Osteoblast (primary cell): Measurements from ENCODE around the gene HCFC1. TPM values are rescaled to one million over a fixed set of nuclear protein-coding genes. Genes with fewer than 3 reads are reported as not detected.

Experiments
- DNase-seq: peaks from one replicate; pipeline ENCODE4 v3.0.0; 2011; ENCODE audit warnings: low spot score, mixed read lengths; ENCODE audit not compliant: insufficient read length; ENCODE audit errors: missing footprints
- H2AFZ ChIP-seq: 2 replicates; pipeline ENCODE4 v1.6.0; 2011; ENCODE audit warnings: mild to moderate bottlenecking, low read length
- H3K27ac ChIP-seq: 2 replicates; pipeline ENCODE4 v1.5.1; 2011; ENCODE audit warnings: mild to moderate bottlenecking, low read depth, low read length, moderate library complexity
- H3K27me3 ChIP-seq: 2 replicates; pipeline ENCODE4 v1.6.0; 2012; ENCODE audit warnings: mild to moderate bottlenecking, control low read depth, inconsistent platforms, low read length, moderate library complexity; ENCODE audit not compliant: insufficient read depth
- H3K36me3 ChIP-seq: 2 replicates; pipeline ENCODE4 v1.5.1; 2011; ENCODE audit warnings: mild to moderate bottlenecking, low read length, control low read depth, moderate library complexity; ENCODE audit not compliant: insufficient read depth
- H3K4me1 ChIP-seq: 2 replicates; pipeline ENCODE4 v1.5.1; 2011; ENCODE audit warnings: mild to moderate bottlenecking, low read length, control low read depth, moderate library complexity; ENCODE audit not compliant: insufficient read depth
- H3K4me2 ChIP-seq: 2 replicates; pipeline ENCODE4 v1.6.0; 2011; ENCODE audit warnings: mild to moderate bottlenecking, low read length; ENCODE audit not compliant: insufficient read depth
- H3K4me3 ChIP-seq: fragments of 200-600 bp; sonication (generic); 3 replicates; pipeline ENCODE4 v1.5.1; 2012; ENCODE audit warnings: mild to moderate bottlenecking, low read length, inconsistent platforms; ENCODE audit not compliant: insufficient read depth
- H3K79me2 ChIP-seq: 2 replicates; pipeline ENCODE4 v1.6.0; 2012; ENCODE audit warnings: mild to moderate bottlenecking, low read length, control low read depth, inconsistent platforms; ENCODE audit not compliant: insufficient read depth
- H3K9me3 ChIP-seq: 2 replicates; pipeline ENCODE4 v1.5.1; 2011; ENCODE audit warnings: low read depth, low read length, control low read depth
- H4K20me1 ChIP-seq: 2 replicates; pipeline ENCODE4 v1.6.0; 2012; ENCODE audit warnings: mild to moderate bottlenecking, low read length, control low read depth; ENCODE audit not compliant: insufficient read depth
- total RNA-seq: library from RNA; depleted of rRNA; stranded (reverse); fragments of >200 nt; gene quantifications from 2 replicates; pipeline ENCODE4 v1.2.3, GENCODE V29; 2012
- TF ChIP-seq, protein P1 (sequence below): IDR thresholded peaks from 2 replicates; pipeline ENCODE4 v1.5.1; 2011; ENCODE audit warnings: mild to moderate bottlenecking, low read depth, low read length, moderate library complexity; ENCODE audit errors: extremely low read depth

Gene HCFC1
- total RNA-seq, result 22.1 and 24.6 TPM in 2 replicates

DNA sequence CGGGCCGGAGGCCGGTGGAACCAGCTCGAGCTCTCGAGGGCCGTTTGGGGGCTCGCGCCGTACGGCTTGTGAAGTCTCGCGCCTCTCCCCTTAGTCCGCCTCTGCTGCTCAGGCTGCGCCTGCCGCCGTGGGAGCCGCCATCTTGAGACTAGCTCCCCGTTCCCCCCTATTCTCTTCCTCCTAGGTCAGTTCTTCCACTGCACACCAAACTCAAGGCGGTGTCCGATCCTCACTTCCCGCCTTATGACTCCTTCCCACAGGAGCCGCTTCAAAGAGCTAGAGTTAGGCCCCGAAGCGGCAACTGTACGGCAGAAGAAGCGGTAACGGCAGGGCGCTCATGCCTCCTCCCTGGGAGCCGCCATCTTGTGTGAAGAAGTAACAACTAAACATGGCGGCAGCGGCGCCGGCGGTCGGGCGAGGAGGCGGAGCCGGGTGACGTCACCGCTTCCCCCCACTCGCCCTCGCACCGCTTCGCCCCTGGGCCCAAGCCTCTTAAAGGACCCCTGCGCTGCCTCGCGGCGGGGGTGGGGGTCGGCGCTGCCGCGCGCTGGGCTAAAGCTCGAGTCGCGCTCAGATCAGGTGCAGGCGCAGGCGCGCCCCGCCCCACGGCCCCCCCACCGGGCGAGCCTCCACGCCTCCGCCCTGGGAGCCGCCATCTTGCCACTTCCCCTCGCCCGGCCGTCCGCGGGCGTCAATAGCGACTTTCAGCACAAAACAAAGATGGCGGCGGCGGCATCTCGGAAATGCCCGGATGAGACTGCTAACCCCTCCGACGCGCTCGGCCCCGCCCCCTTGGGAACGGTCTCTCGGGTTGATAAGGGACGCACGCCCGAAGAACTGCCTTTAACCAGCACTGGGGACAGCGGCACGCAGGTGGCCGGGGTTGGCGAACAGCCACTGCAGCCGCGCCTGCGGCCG is at the start of gene HCFC1:
HCFC1 (minus strand) TSS at position 369 of the 918 bp plus-strand sequence. CDS start 978 bp downstream, outside the sequence.
- TF ChIP-seq, protein P1, sequence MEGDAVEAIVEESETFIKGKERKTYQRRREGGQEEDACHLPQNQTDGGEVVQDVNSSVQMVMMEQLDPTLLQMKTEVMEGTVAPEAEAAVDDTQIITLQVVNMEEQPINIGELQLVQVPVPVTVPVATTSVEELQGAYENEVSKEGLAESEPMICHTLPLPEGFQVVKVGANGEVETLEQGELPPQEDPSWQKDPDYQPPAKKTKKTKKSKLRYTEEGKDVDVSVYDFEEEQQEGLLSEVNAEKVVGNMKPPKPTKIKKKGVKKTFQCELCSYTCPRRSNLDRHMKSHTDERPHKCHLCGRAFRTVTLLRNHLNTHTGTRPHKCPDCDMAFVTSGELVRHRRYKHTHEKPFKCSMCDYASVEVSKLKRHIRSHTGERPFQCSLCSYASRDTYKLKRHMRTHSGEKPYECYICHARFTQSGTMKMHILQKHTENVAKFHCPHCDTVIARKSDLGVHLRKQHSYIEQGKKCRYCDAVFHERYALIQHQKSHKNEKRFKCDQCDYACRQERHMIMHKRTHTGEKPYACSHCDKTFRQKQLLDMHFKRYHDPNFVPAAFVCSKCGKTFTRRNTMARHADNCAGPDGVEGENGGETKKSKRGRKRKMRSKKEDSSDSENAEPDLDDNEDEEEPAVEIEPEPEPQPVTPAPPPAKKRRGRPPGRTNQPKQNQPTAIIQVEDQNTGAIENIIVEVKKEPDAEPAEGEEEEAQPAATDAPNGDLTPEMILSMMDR, result no peak

DNA sequence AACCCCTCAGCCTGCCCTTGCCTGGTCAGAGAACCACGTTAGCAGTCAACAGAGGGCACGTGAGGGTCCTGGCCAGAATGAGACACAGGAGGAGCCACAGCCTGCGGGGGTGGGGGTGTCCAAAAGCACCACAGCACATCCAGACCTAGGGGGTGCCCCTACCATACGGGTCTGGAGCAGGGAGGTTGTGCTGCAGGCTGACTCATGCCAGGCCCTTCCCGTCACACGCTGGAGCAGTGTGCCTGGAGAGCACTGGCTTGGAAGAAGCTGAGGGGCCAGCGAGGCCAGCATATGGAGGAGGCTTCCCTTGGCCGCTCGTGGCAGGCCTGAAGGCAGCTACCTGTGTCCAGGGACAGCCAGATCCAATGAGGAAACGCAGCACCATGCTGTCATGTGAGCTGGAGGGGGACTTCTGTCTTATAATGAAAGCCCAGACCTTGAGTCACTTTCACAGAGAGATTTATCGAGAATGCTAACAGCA is 49.6 kb upstream of the HCFC1 start:
- H3K27me3 ChIP-seq, result peaks cover 3% of the 10 kb centered on the region
- H3K4me2 ChIP-seq, result peak overlapping the region; percentile 66
- TF ChIP-seq, protein P1, result no peak
- H3K4me1 ChIP-seq, result peaks cover 16% of the 10 kb centered on the region
- no peak overlapping the region for H2AFZ ChIP-seq
- H4K20me1 ChIP-seq, result no peaks in the 10 kb centered on the region
- peaks cover 35% of the 10 kb centered on the region for H3K79me2 ChIP-seq
- peak; percentile 96 for DNase-seq
- peak overlapping the region; percentile 74 for H3K27ac ChIP-seq
- H3K4me3 ChIP-seq, result no peak overlapping the region
- peaks cover 11% of the 10 kb centered on the region for H3K36me3 ChIP-seq
- no peaks in the 10 kb centered on the region for H3K9me3 ChIP-seq

More for the DNA sequence above, at the start of gene HCFC1:
- Histone ChIP-seq H4K20me1 (peaks cover 34% of the 10 kb centered on the region), H3K36me3 (peaks cover 3% of the 10 kb centered on the region), H2AFZ (peak within 1 kb of the TSS; percentile 98), H3K27me3 (no peaks in the 10 kb centered on the region), H3K79me2 (peaks cover 56% of the 10 kb centered on the region), H3K27ac (peak within 1 kb of the TSS; percentile 99), H3K4me2 (peak within 1 kb of the TSS; percentile 94), H3K4me1 (peaks cover 38% of the 10 kb centered on the region), H3K4me3 (peak within 1 kb of the TSS; percentile 99), H3K9me3 (no peaks in the 10 kb centered on the region)
- peak; percentile 98 for DNase-seq

DNA sequence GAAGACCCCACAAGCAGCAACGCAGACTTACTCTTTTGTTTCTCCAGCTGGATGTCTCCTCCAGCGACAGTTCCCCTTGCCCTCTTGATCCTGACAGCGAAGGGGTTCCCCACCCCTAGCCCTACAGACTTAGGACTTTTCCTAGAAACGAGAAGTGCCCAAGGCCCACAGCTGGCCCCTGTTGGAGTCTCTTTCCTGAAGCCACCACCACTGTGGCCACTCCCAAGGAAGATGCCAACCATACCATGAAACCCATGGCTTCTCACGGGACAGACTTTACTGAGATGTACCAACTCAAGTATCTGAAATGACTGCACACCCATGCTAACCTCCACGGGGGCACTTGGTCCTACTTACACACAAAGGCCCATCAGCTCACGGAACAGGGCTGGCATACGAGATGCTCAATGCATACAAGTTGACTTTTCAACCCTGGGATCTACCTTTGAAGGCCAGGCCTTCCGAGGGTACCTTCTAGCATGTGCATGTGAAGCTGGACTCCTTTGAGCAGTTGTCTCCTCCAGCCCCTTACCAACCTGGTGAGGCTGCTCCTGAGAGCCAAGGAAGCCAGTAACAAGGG is 49.0 kb upstream of the HCFC1 start:
- Histone ChIP-seq H4K20me1 (no peaks in the 10 kb centered on the region), H3K79me2 (peaks cover 41% of the 10 kb centered on the region), H3K27me3 (peaks cover 3% of the 10 kb centered on the region), H3K36me3 (peaks cover 16% of the 10 kb centered on the region), H3K9me3 (no peaks in the 10 kb centered on the region), H3K4me3 (peak overlapping the region; percentile 66), H3K4me1 (peaks cover 16% of the 10 kb centered on the region), H3K27ac (peak overlapping the region; percentile 74), H3K4me2 (peak overlapping the region; percentile 66), H2AFZ (no peak overlapping the region)
- peak; percentile 62 for DNase-seq
- TF ChIP-seq, protein P1, result no peak
